Body of pancreas (tissue), 4 donors: ENCODE data around the gene PLCB3.

Experiments
- CTCF ChIP-seq, 7 experiments: fragments of 450-650 bp in 4 of 7; fragments of 200-600 bp in 3 of 7; sonication (generic) in 3 of 7; IDR thresholded peaks; one replicate each; pipeline ENCODE4 v1.5.1; 2016 to 2019; ENCODE audit warnings: antibody characterized with exemption in 7 of 7
- POLR2A ChIP-seq, 3 donors: fragments of 450-650 bp; IDR thresholded peaks; one replicate each; pipeline ENCODE4 v1.6.1; 2016; ENCODE audit warnings: antibody characterized with exemption in 3 of 3, mild to moderate bottlenecking in 2 of 3

- TF ChIP-seq CTCF (IDR thresholded peaks at IDR 0.05) (no peak), POLR2A (IDR thresholded peaks at IDR 0.05) (no peak)
Measured at GRCh38 chr11:64249038-64249437, 2.3 kb upstream of the PLCB3 start.
